ENCODE measurements around the gene RSPO4. TPM values are rescaled to one million over a fixed set of nuclear protein-coding genes. Genes with fewer than 3 reads are reported as not detected.

Gene RSPO4
- total RNA-seq, 2 donors from 2014 or later: 0.12 TPM; not detected in 1

GRCh38 chr20:1019344-1019743, 17.2 kb upstream of the RSPO4 start:
- Mint-ChIP-seq H3K4me1 (ENCODE audit: low read depth) (no peaks in the 10 kb centered on the region), H3K4me3 (no peak overlapping the region), H3K9me3 (no peaks in the 10 kb centered on the region), H3K27me3 (ENCODE audit: low read depth) (no peaks in the 10 kb centered on the region), H3K27ac (no peak overlapping the region), H3K36me3 (ENCODE audit: insufficient read depth in 2 of 2) (no peaks in the 10 kb centered on the region)
- DNase-seq (no peak), ATAC-seq (replicated peaks in 1 of 2) (no peak)

- no peaks in the 10 kb centered on the region for H3K36me3 Mint-ChIP-seq (ENCODE audit: insufficient read depth in 2 of 2)
- H3K4me1 Mint-ChIP-seq (ENCODE audit: low read depth): no peaks in the 10 kb centered on the region
- ATAC-seq (replicated peaks in 1 of 2) (no peak), DNase-seq (no peak)
- H3K4me3 Mint-ChIP-seq: no peak overlapping the region
- H3K27ac Mint-ChIP-seq: no peak overlapping the region
- H3K27me3 Mint-ChIP-seq (ENCODE audit: low read depth): no peaks in the 10 kb centered on the region
- H3K9me3 Mint-ChIP-seq: no peaks in the 10 kb centered on the region
These were observed 15.6 kb upstream of the RSPO4 start for GRCh38 chr20:1017677-1018076.

DNA sequence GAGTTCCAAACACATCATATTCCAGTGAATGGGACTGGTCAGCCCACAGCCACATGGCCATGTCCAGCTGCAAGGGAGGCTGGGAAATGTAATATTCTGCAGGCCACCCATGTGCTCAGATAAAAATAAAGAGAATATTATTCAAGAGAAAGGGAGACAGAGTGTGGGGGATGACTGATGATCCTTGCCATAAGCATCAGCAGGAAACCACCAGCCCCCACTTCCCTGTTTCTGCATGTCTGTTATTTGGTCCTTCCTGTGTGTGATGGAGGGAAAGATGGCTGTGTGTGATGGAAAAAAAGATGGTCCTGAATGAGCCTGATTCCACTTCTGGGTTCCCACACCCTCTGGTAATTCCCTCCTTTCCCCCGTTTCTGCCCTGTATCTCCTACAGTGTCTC, 13.1 kb upstream of the RSPO4 start:
- H3K27ac Mint-ChIP-seq: no peak overlapping the region
- peaks cover 1% of the 10 kb centered on the region for H3K27me3 Mint-ChIP-seq (ENCODE audit: low read depth)
- no peaks in the 10 kb centered on the region for H3K36me3 Mint-ChIP-seq (ENCODE audit: insufficient read depth in 2 of 2)
- no peaks in the 10 kb centered on the region for H3K4me1 Mint-ChIP-seq (ENCODE audit: low read depth)
- H3K4me3 Mint-ChIP-seq: no peak overlapping the region
- no peaks in the 10 kb centered on the region for H3K9me3 Mint-ChIP-seq
- DNase-seq: no peak
- no peak for ATAC-seq (replicated peaks in 1 of 2)

DNA sequence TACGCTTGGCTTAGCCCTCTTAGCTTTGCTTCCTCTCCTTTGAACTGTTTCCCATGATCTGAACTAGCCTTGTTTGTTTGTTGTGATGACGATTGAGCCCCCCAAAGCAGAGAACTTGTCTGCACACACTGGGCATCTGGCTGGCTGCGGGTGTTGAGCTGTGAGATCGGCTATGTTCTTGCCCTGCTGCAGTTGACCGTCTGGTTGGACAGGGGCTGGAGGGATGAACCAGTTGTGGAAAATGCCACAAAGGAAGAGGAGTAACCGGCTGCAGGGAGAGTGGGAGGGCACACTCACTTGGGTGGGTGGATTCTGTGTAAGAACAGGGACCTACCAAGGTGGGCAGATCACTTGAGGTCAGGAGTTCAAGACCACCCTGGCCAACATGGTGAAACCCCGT, 12.4 kb upstream of the RSPO4 start:
- H3K9me3 Mint-ChIP-seq: no peaks in the 10 kb centered on the region
- H3K27me3 Mint-ChIP-seq (ENCODE audit: low read depth): peaks cover 8% of the 10 kb centered on the region
- no peak for ATAC-seq (replicated peaks in 1 of 2)

DNA sequence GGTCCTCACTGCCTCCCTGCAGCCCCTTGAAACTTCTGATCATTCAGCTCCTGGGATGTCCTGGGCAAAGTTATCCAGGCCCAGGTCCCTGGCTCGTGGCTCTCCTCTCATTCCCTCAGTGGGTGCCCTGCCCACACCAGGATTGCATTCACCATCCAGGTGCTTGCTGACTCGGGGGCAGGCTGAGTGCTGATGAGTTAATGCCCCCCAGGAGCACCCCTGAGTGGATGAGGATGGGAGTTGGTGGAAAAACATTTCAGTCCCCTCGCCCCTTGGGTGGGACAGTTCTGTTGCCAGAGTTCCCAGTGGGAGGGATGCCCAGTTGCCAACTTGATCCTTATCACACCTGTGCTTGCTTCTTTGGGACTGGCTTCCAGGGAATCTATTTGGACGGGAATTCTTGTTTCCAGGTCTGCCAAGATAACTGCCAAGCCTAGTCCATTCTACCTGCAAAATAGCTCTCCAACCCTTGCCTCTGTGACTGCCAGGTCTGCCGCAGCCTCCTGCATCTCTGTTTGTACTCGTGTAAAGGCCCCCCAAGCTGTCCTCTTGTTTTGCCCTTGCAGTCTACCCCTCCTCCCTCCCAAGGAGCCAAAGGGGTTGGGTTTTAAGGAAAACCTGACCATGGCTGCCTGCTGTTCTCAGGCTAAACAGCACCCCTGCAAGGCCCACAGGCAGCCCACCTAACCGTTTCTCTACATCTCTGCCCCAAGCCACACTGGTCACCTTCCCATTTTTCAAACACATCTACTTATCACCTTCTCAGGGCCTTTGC, 11.6 kb upstream of the RSPO4 start:
- Mint-ChIP-seq H3K27me3 (ENCODE audit: low read depth) (peaks cover 12% of the 10 kb centered on the region), H3K36me3 (ENCODE audit: insufficient read depth in 2 of 2) (no peaks in the 10 kb centered on the region), H3K9me3 (no peaks in the 10 kb centered on the region), H3K27ac (no peak overlapping the region), H3K4me3 (no peak overlapping the region), H3K4me1 (ENCODE audit: low read depth) (no peaks in the 10 kb centered on the region)
- DNase-seq (no peak), ATAC-seq (replicated peaks in 1 of 2) (no peak)

More for the DNA sequence above, 12.4 kb upstream of the RSPO4 start:
- no peaks in the 10 kb centered on the region for H3K4me1 Mint-ChIP-seq (ENCODE audit: low read depth)
- H3K4me3 Mint-ChIP-seq: no peak overlapping the region
- H3K36me3 Mint-ChIP-seq (ENCODE audit: insufficient read depth in 2 of 2): no peaks in the 10 kb centered on the region
- DNase-seq: no peak
- no peak overlapping the region for H3K27ac Mint-ChIP-seq

GRCh38 chr20:1012359-1013168, 10.5 kb upstream of the RSPO4 start:
- Mint-ChIP-seq H3K36me3 (ENCODE audit: insufficient read depth in 2 of 2) (no peaks in the 10 kb centered on the region), H3K4me1 (ENCODE audit: low read depth) (no peaks in the 10 kb centered on the region), H3K4me3 (no peak overlapping the region), H3K27ac (no peak overlapping the region), H3K9me3 (no peaks in the 10 kb centered on the region), H3K27me3 (ENCODE audit: low read depth) (peaks cover 17% of the 10 kb centered on the region)
- DNase-seq: no peak
- ATAC-seq (replicated peaks in 1 of 2): no peak

DNA sequence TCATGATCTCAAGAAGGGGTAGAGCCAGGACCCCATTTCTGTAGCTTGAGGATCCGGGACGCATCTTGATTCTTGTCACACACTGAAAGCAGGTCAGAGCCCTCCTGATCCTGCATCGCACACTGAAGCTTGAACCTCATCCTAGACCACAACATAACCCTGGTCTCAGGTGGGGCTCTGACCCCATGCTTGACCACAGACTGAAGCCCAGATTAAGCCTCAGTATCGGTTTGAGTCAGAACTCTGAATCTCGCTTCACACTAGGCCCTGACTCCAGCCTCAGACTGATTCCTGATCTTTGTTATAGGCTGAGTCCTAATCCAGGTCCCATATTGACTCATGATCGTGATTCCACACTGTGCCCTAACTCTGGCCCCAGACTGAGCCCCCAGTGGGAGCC, 8.5 kb upstream of the RSPO4 start:
- H3K4me1 Mint-ChIP-seq (ENCODE audit: low read depth): no peaks in the 10 kb centered on the region
- DNase-seq: no peak
- no peaks in the 10 kb centered on the region for H3K36me3 Mint-ChIP-seq (ENCODE audit: insufficient read depth in 2 of 2)
- H3K9me3 Mint-ChIP-seq: no peaks in the 10 kb centered on the region
- peaks cover 18% of the 10 kb centered on the region for H3K27me3 Mint-ChIP-seq (ENCODE audit: low read depth)
- no peak for ATAC-seq (replicated peaks in 1 of 2)
- H3K4me3 Mint-ChIP-seq: no peak overlapping the region
- no peak overlapping the region for H3K27ac Mint-ChIP-seq

DNA sequence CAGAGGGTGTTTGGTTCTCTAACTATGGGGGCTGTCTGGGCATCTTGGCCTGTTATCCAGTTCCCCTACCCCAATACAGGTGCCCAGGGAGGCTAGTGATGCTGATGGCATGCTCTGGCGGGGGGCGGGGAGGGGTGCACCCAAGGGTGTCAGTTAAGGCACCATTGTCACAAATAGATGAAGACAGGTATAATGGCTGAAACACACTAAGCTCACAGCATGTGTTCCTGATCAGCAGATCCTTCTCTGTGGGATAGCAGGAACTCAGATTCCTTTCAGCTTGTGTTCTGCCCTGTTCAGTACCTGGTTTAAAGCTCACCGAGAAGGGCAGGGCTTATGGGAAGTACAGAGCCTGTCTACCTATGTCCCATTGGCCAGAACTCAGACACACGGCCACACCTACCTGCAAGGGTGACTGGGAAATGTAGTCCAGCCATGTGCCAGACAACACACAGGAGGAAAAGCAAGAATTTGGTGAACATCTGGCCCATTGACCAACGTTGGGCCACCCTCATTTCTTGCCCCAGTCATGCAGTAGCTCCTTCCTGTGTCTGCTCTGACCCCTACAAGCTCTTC, 3.4 kb upstream of the RSPO4 start:
- Mint-ChIP-seq H3K27me3 (ENCODE audit: low read depth) (peaks cover 54% of the 10 kb centered on the region), H3K4me1 (ENCODE audit: low read depth) (peaks cover 7% of the 10 kb centered on the region), H3K9me3 (no peaks in the 10 kb centered on the region), H3K27ac (no peak overlapping the region), H3K36me3 (ENCODE audit: insufficient read depth in 2 of 2) (no peaks in the 10 kb centered on the region), H3K4me3 (no peak overlapping the region)
- ATAC-seq (replicated peaks in 1 of 2): peak; percentile 90 to 94
- peak; percentile 33 to 39 for DNase-seq

DNA sequence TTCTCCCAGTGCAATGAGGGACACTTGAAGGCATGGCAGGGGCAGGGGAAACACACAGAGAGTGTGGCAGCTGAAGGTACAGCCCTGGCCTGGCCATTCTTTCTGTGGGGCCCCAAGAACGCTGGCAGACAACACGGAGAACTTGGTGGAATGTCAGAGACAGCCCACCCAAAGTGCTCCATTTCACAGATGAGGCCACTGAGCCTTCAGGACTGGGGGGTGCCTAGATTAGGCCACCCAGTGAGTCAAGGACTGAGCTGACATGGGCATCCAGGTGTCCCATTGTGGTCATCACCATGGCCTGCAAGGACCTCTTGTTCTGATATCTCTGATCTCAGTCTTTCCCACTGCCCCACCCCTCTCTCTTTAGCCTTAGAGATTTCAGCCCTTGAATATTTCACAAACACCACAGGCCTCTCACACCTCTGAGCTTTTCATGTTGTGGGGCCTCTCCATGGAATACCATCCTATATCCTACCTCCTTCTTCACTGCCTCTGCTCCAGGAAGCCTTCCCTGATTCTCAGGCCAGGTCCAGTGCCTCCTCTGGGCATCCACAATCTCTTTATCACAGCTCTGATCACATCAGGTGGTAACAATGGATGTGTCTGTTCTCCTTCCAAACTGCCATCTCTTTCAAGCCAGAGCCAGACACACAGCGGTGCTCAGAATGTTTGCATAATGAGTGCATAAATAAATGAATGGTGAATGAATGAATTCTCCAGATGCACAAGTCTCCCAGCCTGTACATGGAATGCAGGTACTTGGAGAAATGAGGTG, 2.0 kb upstream of the RSPO4 start:
- Mint-ChIP-seq H3K4me3 (no peak overlapping the region), H3K9me3 (no peaks in the 10 kb centered on the region), H3K27ac (no peak overlapping the region), H3K4me1 (ENCODE audit: low read depth) (peaks cover 7% of the 10 kb centered on the region), H3K36me3 (ENCODE audit: insufficient read depth in 2 of 2) (no peaks in the 10 kb centered on the region), H3K27me3 (ENCODE audit: low read depth) (peaks cover 54% of the 10 kb centered on the region)
- DNase-seq (no peak), ATAC-seq (replicated peaks in 1 of 2) (no peak)

DNA sequence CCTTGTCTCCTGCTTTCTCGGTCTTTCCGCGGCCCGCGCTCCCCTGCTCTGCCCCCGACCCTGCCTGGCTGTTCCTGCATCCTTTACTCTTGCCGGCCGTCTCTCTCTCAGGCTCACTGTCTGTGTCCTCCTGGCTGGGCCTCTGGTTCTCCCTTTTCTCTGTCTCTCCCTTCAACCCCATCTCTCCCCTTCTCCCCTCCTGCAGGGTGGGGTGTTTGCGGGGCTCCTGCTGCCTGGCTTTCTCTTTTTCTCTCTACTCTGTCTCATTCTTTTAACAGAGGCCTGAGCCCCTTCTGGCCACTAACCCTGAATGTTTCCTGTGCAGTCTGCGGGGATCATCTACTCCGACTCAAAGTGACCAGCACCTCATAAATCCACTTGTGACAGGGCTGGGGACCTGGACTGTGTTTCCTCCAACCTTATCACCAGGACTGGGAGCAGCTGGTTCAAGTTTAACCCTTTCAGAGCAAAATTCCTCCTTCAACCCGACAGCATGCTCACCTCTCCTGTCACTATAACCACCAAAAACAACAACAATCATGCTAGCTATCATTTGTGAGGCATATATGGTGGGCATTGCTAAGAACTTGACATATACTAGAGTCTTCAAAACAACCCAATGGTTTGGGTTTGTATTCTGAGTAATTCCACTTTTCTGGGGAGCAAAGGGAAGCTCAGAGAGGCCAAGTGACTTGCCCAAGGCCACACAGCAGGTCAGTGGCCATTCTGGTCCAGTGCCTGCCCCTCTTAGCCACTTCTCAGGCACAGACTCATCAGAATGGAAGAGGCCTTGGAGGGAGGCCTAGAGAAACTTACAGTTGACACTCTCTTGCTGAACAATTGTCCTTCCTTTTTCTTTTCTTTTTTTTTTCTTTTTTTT, 811 bp upstream of the RSPO4 start:
- Mint-ChIP-seq H3K9me3 (no peaks in the 10 kb centered on the region), H3K27me3 (ENCODE audit: low read depth) (peaks cover 53% of the 10 kb centered on the region), H3K36me3 (ENCODE audit: insufficient read depth in 2 of 2) (no peaks in the 10 kb centered on the region), H3K27ac (no peak overlapping the region), H3K4me3 (peak overlapping the region; percentile 64 to 77), H3K4me1 (ENCODE audit: low read depth) (peaks cover 7% of the 10 kb centered on the region)
- ATAC-seq (replicated peaks in 1 of 2): no peak
- no peak for DNase-seq

DNA sequence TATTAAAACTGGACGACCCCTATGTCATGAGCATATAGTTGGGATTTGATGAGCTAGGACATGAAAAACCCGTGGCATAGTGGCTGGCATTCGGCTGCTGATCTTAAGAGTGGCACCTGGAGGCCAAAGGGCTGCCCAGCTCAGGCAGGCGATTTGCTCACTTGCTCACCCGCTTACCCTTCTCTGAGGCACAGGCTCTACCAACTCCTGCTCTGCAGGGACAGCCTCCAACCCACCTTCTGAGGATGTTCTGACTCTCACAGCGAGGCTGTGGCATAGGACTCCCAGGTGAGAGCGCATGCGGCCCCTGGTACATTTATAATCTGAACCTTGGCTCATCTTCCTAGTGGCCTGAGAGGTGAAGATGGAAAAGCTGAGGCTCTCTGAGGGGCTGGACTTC, 995 bp downstream of the RSPO4 start:
- no peaks in the 10 kb centered on the region for H3K36me3 Mint-ChIP-seq (ENCODE audit: insufficient read depth in 2 of 2)
- no peak overlapping the region for H3K4me3 Mint-ChIP-seq
- DNase-seq (no peak), ATAC-seq (replicated peaks in 1 of 2) (no peak)
- H3K27me3 Mint-ChIP-seq (ENCODE audit: low read depth): peaks cover 49% of the 10 kb centered on the region
- peaks cover 7% of the 10 kb centered on the region for H3K4me1 Mint-ChIP-seq (ENCODE audit: low read depth)
- H3K9me3 Mint-ChIP-seq: no peaks in the 10 kb centered on the region
- no peak overlapping the region for H3K27ac Mint-ChIP-seq

- Mint-ChIP-seq H3K36me3 (ENCODE audit: insufficient read depth in 2 of 2) (no peaks in the 10 kb centered on the region), H3K27ac (no peak overlapping the region), H3K4me1 (ENCODE audit: low read depth) (peaks cover 7% of the 10 kb centered on the region), H3K4me3 (no peak overlapping the region), H3K9me3 (no peaks in the 10 kb centered on the region), H3K27me3 (ENCODE audit: low read depth) (peaks cover 35% of the 10 kb centered on the region)
- no peak for DNase-seq
- ATAC-seq (replicated peaks in 1 of 2): no peak
These were observed 3.8 kb downstream of the RSPO4 start for GRCh38 chr20:998231-998830.
